ENCODE measurements around the gene GRPEL1. TPM values are rescaled to one million over a fixed set of nuclear protein-coding genes. Genes with fewer than 3 reads are reported as not detected.

The GRPEL1 gene
- total and polyA plus RNA-seq, 9 of the 15 experiments (the other 6 are each of a cell fraction or from before 2014, with no cell fraction given), result 43.4 to 192 (median 86.6) TPM

DNA sequence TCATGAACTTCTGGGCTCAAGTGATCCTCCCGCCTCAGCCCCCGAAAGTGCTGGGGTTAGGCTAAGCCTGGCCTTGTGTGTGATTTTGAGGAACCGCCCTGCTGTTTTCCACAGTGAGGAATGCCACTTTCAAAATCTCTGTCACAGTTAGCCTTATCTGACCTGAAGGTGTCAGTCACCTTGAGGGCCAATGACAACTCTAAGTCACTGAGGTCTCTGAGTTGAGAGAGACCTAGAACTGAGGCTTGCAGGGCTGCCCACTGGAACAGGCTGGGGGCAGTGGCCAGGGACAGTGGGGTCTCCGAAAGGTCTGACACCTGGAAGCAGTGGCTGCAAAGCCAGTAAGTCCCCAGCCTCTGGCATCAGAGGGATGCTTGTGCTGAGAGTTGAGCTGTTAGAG, 18.6 kb downstream of the GRPEL1 start:
- ChIA-PET CTCF (ENCODE audit: low intra/inter-chr PET ratio) (no interaction called here), POLR2A (interaction anchor here (0.8 to 1.8 kb wide), 2 partner anchors 10 to 13 kb away, joined by 4 to 8 read pairs; no protein-coding TSS in a partner anchor)
- intact Hi-C loops (cut with micrococcal nuclease), result no loop called here
- H3K27ac ChIP-seq (ENCODE audit: extremely low read depth, low read depth, low read length), result no peak overlapping the region
- peaks cover 60% of the 10 kb centered on the region for H3K79me2 ChIP-seq (ENCODE audit: control insufficient read depth, insufficient read depth, low read length)
- ATAC-seq (no peak), FAIRE-seq (no peak), DNase-seq (ENCODE audit: extremely low read depth in 1 of 4, low spot score in 3 of 4) (no peak)
- H3K9me1 ChIP-seq (ENCODE audit: control insufficient read depth, insufficient read depth, low read length), result peaks cover 6% of the 10 kb centered on the region
- H3K27me3 ChIP-seq (ENCODE audit: control insufficient read depth in 2 of 2, insufficient read depth in 2 of 2, low read length in 2 of 2), result no peaks in the 10 kb centered on the region
- H3K9ac ChIP-seq (ENCODE audit: insufficient read depth in 1 of 2, low read depth in 2 of 2, low read length in 2 of 2), result no peak overlapping the region
- no peak for TF ChIP-seq ZNF551 (CRISPR knock-in tag; IDR thresholded peaks at IDR 0.05)
- TF ChIP-seq, protein P1, sequence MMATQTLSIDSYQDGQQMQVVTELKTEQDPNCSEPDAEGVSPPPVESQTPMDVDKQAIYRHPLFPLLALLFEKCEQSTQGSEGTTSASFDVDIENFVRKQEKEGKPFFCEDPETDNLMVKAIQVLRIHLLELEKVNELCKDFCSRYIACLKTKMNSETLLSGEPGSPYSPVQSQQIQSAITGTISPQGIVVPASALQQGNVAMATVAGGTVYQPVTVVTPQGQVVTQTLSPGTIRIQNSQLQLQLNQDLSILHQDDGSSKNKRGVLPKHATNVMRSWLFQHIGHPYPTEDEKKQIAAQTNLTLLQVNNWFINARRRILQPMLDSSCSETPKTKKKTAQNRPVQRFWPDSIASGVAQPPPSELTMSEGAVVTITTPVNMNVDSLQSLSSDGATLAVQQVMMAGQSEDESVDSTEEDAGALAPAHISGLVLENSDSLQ (IDR thresholded peaks at IDR 0.05), result peak; percentile 72
- in situ Hi-C loops (cut with MboI), result no loop called here
- no peak overlapping the region for H2AFZ ChIP-seq (ENCODE audit: low read depth, low read length)
- no peaks in the 10 kb centered on the region for H3K9me3 ChIP-seq (replicated peaks; ENCODE audit: control insufficient read depth, insufficient read depth, low read depth, low read length)
- 85% methylated on average over 4 of the region's 4 CpGs for WGBS (ENCODE audit: insufficient coverage, low coverage, missing lambda C conversion rate)
- H3K36me3 ChIP-seq (ENCODE audit: control insufficient read depth, insufficient read depth, low read length), result peaks cover 27% of the 10 kb centered on the region; the same call in 2 of the 3 replicates
- no peak overlapping the region for H3K4me3 ChIP-seq
- H4K20me1 ChIP-seq (replicated peaks; ENCODE audit: control insufficient read depth, insufficient read depth, low read length), result peaks cover 26% of the 10 kb centered on the region
- H3K4me1 ChIP-seq (replicated peaks in 1 of 2; ENCODE audit: control insufficient read depth in 2 of 2, insufficient read depth in 2 of 2, low read length in 2 of 2), result peaks cover 14 to 59% of the 10 kb centered on the region in 2 experiments; a peak in 4 of 5 replicates
- no peak overlapping the region for H3K4me2 ChIP-seq (ENCODE audit: insufficient read depth, low read length)
- no TSS peak for BruUV-seq (replicated peaks)

DNA sequence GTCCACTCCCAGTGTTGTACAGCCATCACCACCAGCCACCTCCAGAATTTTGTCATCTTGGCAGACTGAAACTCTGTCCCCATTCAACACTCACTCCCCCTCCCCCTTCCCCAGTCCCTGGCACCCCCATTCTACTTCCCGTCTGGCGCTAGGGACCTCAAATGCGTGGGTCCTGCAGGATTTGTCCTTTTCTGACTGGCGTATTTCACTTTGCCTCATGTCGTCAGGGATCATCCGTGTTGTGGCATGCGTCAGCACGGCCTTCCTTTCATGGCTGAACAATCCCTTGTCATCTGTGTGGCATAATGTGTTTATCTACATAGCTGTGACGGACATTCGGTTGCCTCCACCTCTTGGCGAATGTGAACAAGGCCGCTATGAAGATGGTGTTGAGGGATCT, 19.2 kb downstream of the GRPEL1 start:
- Histone ChIP-seq H3K9me3 (replicated peaks; ENCODE audit: control insufficient read depth, insufficient read depth, low read depth, low read length) (no peaks in the 10 kb centered on the region), H3K9me1 (ENCODE audit: control insufficient read depth, insufficient read depth, low read length) (peaks cover 6% of the 10 kb centered on the region), H2AFZ (ENCODE audit: low read depth, low read length) (no peak overlapping the region), H3K36me3 (ENCODE audit: control insufficient read depth, insufficient read depth, low read length) (peaks cover 21% of the 10 kb centered on the region; the same call in 2 of the 3 replicates), H3K27ac (ENCODE audit: extremely low read depth, low read depth, low read length) (no peak overlapping the region), H3K4me2 (ENCODE audit: insufficient read depth, low read length) (no peak overlapping the region), H3K27me3 (ENCODE audit: control insufficient read depth in 2 of 2, insufficient read depth in 2 of 2, low read length in 2 of 2) (no peaks in the 10 kb centered on the region), H4K20me1 (replicated peaks; ENCODE audit: control insufficient read depth, insufficient read depth, low read length) (peaks cover 26% of the 10 kb centered on the region), H3K4me1 (replicated peaks in 1 of 2; ENCODE audit: control insufficient read depth in 2 of 2, insufficient read depth in 2 of 2, low read length in 2 of 2) (peaks cover 17 to 62% of the 10 kb centered on the region in 2 experiments; a peak in 4 of 5 replicates), H3K4me3 (no peak overlapping the region), H3K79me2 (ENCODE audit: control insufficient read depth, insufficient read depth, low read length) (peaks cover 67% of the 10 kb centered on the region), H3K9ac (ENCODE audit: insufficient read depth in 1 of 2, low read depth in 2 of 2, low read length in 2 of 2) (no peak overlapping the region)
- no peak for DNase-seq (ENCODE audit: extremely low read depth in 1 of 4, low spot score in 3 of 4)
- POLR2A ChIA-PET, result interaction anchor here (0.8 kb wide), 1 partner anchor 11 kb away, joined by 4 read pairs; no protein-coding TSS in a partner anchor
- BruUV-seq (replicated peaks), result no TSS peak
- WGBS (ENCODE audit: insufficient coverage, low coverage, missing lambda C conversion rate), result 92% methylated on average over 12 of the region's 12 CpGs
- no peak for ATAC-seq
- intact Hi-C loops (cut with micrococcal nuclease) (no loop called here), in situ Hi-C loops (cut with MboI) (no loop called here)
- CTCF ChIA-PET (ENCODE audit: low intra/inter-chr PET ratio), result no interaction called here
- no peak for FAIRE-seq
- TF ChIP-seq ZBED1 (IDR thresholded peaks at IDR 0.05), result no peak
- TF ChIP-seq, protein P2, sequence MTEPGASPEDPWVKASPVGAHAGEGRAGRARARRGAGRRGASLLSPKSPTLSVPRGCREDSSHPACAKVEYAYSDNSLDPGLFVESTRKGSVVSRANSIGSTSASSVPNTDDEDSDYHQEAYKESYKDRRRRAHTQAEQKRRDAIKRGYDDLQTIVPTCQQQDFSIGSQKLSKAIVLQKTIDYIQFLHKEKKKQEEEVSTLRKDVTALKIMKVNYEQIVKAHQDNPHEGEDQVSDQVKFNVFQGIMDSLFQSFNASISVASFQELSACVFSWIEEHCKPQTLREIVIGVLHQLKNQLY (CRISPR knock-in tag; conservative IDR thresholded peaks at IDR 0.05), result no peak
- TF ChIP-seq, protein P3, sequence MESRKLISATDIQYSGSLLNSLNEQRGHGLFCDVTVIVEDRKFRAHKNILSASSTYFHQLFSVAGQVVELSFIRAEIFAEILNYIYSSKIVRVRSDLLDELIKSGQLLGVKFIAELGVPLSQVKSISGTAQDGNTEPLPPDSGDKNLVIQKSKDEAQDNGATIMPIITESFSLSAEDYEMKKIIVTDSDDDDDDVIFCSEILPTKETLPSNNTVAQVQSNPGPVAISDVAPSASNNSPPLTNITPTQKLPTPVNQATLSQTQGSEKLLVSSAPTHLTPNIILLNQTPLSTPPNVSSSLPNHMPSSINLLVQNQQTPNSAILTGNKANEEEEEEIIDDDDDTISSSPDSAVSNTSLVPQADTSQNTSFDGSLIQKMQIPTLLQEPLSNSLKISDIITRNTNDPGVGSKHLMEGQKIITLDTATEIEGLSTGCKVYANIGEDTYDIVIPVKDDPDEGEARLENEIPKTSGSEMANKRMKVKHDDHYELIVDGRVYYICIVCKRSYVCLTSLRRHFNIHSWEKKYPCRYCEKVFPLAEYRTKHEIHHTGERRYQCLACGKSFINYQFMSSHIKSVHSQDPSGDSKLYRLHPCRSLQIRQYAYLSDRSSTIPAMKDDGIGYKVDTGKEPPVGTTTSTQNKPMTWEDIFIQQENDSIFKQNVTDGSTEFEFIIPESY (CRISPR knock-in tag; IDR thresholded peaks at IDR 0.05), result no peak

All from K562 (cell line).